ENCODE results near the gene SHQ1. TPM values are rescaled to one million over a fixed set of nuclear protein-coding genes. Genes with fewer than 3 reads are reported as not detected.

SHQ1 gene
- total RNA-seq, 1 donor from 2014 or later = 14.8 TPM

DNA sequence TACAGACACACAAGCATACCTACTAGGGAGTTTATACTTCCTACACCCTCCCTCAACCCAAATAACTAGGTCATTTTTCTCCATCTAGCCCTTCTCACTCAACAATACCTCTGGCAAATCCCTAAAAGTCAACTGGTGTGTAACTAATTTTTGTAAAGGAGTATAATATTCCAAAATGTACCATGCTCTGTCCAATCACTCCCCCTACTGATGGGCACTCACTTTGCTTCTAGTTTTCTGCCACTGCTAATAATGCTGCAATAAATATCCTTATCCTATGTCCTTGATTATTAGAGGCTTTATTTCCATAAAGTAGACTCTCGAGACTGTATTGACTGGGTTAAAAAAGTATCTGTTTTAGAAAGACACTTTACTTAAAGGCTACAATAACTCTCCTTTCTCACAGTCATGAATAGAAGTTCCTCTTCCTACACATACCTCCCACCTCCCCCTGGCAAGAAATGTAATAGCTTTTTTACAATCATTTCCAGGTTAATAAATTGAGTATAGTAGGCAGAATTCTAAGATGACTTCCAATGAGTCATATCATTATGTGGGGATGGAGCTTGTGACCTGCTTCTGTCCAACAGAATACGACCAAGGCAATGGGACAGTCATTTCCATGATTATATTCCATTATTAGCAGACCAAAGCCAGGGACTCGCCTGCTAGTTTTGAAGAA lies 30.0 kb downstream of the SHQ1 start:
- Mint-ChIP-seq H3K4me3 (ENCODE audit: unreplicated experiment) (no peak overlapping the region), H3K36me3 (ENCODE audit: low read depth) (peaks cover 4% of the 10 kb centered on the region), H3K27me3 (ENCODE audit: low read depth) (no peaks in the 10 kb centered on the region), H3K9me3 (ENCODE audit: low read depth) (no peaks in the 10 kb centered on the region), H3K27ac (ENCODE audit: unreplicated experiment) (peak overlapping the region; percentile 15), H3K4me1 (ENCODE audit: low read depth) (peaks cover 4% of the 10 kb centered on the region)
- DNase-seq (ENCODE audit: low spot score) = no peak
- TF ChIP-seq, protein P1, sequence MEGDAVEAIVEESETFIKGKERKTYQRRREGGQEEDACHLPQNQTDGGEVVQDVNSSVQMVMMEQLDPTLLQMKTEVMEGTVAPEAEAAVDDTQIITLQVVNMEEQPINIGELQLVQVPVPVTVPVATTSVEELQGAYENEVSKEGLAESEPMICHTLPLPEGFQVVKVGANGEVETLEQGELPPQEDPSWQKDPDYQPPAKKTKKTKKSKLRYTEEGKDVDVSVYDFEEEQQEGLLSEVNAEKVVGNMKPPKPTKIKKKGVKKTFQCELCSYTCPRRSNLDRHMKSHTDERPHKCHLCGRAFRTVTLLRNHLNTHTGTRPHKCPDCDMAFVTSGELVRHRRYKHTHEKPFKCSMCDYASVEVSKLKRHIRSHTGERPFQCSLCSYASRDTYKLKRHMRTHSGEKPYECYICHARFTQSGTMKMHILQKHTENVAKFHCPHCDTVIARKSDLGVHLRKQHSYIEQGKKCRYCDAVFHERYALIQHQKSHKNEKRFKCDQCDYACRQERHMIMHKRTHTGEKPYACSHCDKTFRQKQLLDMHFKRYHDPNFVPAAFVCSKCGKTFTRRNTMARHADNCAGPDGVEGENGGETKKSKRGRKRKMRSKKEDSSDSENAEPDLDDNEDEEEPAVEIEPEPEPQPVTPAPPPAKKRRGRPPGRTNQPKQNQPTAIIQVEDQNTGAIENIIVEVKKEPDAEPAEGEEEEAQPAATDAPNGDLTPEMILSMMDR (IDR thresholded peaks at IDR 0.05) = peak; percentile 95

- DNase-seq (ENCODE audit: low spot score) = no peak
- H3K27me3 Mint-ChIP-seq (ENCODE audit: low read depth) = no peaks in the 10 kb centered on the region
- H3K27ac Mint-ChIP-seq (ENCODE audit: unreplicated experiment) = no peak overlapping the region
- H3K36me3 Mint-ChIP-seq (ENCODE audit: low read depth) = peaks cover 4% of the 10 kb centered on the region
- no peak overlapping the region for H3K4me3 Mint-ChIP-seq (ENCODE audit: unreplicated experiment)
- no peaks in the 10 kb centered on the region for H3K9me3 Mint-ChIP-seq (ENCODE audit: low read depth)
- TF ChIP-seq, protein P1 (IDR thresholded peaks at IDR 0.05) = no peak
- peaks cover 4% of the 10 kb centered on the region for H3K4me1 Mint-ChIP-seq (ENCODE audit: low read depth)
These were observed 31.3 kb downstream of the SHQ1 start for GRCh38 chr3:72816862-72817355.

GRCh38 chr3:72814308-72814707 lies 33.9 kb downstream of the SHQ1 start:
- no peaks in the 10 kb centered on the region for H3K27me3 Mint-ChIP-seq (ENCODE audit: low read depth)
- H3K4me3 Mint-ChIP-seq (ENCODE audit: unreplicated experiment) = no peak overlapping the region
- peaks cover 4% of the 10 kb centered on the region for H3K36me3 Mint-ChIP-seq (ENCODE audit: low read depth)
- H3K9me3 Mint-ChIP-seq (ENCODE audit: low read depth) = no peaks in the 10 kb centered on the region
- TF ChIP-seq, protein P1 (IDR thresholded peaks at IDR 0.05) = no peak
- no peak overlapping the region for H3K27ac Mint-ChIP-seq (ENCODE audit: unreplicated experiment)
- H3K4me1 Mint-ChIP-seq (ENCODE audit: low read depth) = peaks cover 23% of the 10 kb centered on the region
- DNase-seq (ENCODE audit: low spot score) = no peak

DNA sequence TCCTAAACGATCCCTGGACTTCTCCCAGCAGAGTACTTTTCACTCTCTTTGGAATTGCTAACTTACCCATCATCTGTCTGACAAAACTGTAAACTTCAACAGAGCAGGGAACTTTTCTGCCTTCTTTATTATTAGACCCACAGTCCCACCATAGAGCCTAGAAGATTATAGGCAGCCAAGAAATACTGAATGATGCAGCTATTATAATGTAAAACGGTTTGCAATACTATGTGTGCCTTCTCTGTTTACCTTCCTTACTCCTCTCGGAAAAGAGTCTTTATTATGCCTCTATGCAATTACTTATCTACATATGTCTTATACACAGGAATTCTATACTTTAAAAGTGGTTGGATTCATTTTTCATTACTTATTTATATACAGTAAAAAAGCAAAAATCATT lies 36.0 kb downstream of the SHQ1 start:
- Mint-ChIP-seq H3K36me3 (ENCODE audit: low read depth) (peaks cover 6% of the 10 kb centered on the region), H3K9me3 (ENCODE audit: low read depth) (no peaks in the 10 kb centered on the region), H3K4me3 (ENCODE audit: unreplicated experiment) (no peak overlapping the region), H3K4me1 (ENCODE audit: low read depth) (peaks cover 19% of the 10 kb centered on the region), H3K27ac (ENCODE audit: unreplicated experiment) (no peak overlapping the region), H3K27me3 (ENCODE audit: low read depth) (no peaks in the 10 kb centered on the region)
- no peak for DNase-seq (ENCODE audit: low spot score)
- TF ChIP-seq, protein P1 (IDR thresholded peaks at IDR 0.05) = no peak

DNA sequence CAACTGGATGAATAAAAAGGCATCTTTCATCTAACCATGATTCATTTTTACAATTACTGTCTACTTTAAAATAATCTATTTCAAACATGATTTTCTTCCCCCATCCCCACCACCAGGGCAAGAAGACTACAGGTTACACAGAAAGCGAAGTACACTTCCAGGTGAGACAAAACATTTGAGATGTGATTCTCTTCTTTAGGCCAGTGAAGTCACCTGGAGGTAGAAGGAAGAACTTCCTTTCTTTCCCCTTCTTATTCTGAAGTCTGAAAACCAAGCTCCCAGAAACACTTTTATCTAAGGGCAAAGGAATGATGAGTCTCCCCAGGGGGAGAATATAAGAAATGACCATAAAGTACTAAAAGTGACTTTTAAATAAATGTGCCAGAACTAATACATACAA lies 36.7 kb downstream of the SHQ1 start:
- Mint-ChIP-seq H3K4me3 (ENCODE audit: unreplicated experiment) (no peak overlapping the region), H3K27me3 (ENCODE audit: low read depth) (no peaks in the 10 kb centered on the region), H3K36me3 (ENCODE audit: low read depth) (peaks cover 6% of the 10 kb centered on the region), H3K9me3 (ENCODE audit: low read depth) (no peaks in the 10 kb centered on the region), H3K4me1 (ENCODE audit: low read depth) (peaks cover 19% of the 10 kb centered on the region), H3K27ac (ENCODE audit: unreplicated experiment) (no peak overlapping the region)
- TF ChIP-seq, protein P1 (IDR thresholded peaks at IDR 0.05) = peak; percentile 45
- DNase-seq (ENCODE audit: low spot score) = no peak
